HG02884 (cell line): ENCODE results near the gene PHF12.

ENCODE experiments used
- ATAC-seq: cut with Tn5 transposase; IDR thresholded peaks from one replicate; pipeline ENCODE4 v1.9.1; 2021; ENCODE audit warnings: mild to moderate bottlenecking, moderate library complexity; ENCODE audit not compliant: unreplicated experiment

The PHF12 gene

GRCh38 chr17:28955408-28955807 lies 4.1 kb upstream of the PHF12 start:
- no peak for ATAC-seq

- no peak for ATAC-seq
These were observed 3.6 kb upstream of the PHF12 start for GRCh38 chr17:28954886-28955285.

- no peak for ATAC-seq
These were observed 2.3 kb upstream of the PHF12 start for GRCh38 chr17:28953444-28954118.

GRCh38 chr17:28951991-28952975 lies 965 bp upstream of the PHF12 start:
- peak; percentile 56 for ATAC-seq

- no peak for ATAC-seq
These were observed 428 bp downstream of the PHF12 start for GRCh38 chr17:28950752-28951427.

GRCh38 chr17:28950017-28950751 lies 1.1 kb downstream of the PHF12 start:
- ATAC-seq: no peak

GRCh38 chr17:28949185-28950016 lies 1.9 kb downstream of the PHF12 start:
- no peak for ATAC-seq

- ATAC-seq: no peak
These were observed 2.5 kb downstream of the PHF12 start for GRCh38 chr17:28948873-28949184.

- ATAC-seq: no peak
These were observed 3.0 kb downstream of the PHF12 start for GRCh38 chr17:28948342-28948741.

- no peak for ATAC-seq
These were observed 3.7 kb downstream of the PHF12 start for GRCh38 chr17:28947639-28948038.

- no peak for ATAC-seq
These were observed 5.1 kb downstream of the PHF12 start for GRCh38 chr17:28946239-28946638.

GRCh38 chr17:28944862-28945741 lies 6.2 kb downstream of the PHF12 start:
- ATAC-seq: no peak

GRCh38 chr17:28944343-28944742 lies 7.0 kb downstream of the PHF12 start:
- no peak for ATAC-seq

GRCh38 chr17:28942925-28943324 lies 8.4 kb downstream of the PHF12 start:
- ATAC-seq: no peak

GRCh38 chr17:28941251-28941650 lies 10.1 kb downstream of the PHF12 start:
- no peak for ATAC-seq

- no peak for ATAC-seq
These were observed 10.6 kb downstream of the PHF12 start for GRCh38 chr17:28940675-28941074.

- ATAC-seq: no peak
These were observed 11.2 kb downstream of the PHF12 start for GRCh38 chr17:28940142-28940541.

GRCh38 chr17:28938552-28938951 lies 12.8 kb downstream of the PHF12 start:
- ATAC-seq: no peak
